Caco-2 (cell line): Measurements from ENCODE around the gene RHOB. TPM values are rescaled to one million over a fixed set of nuclear protein-coding genes. Genes with fewer than 3 reads are reported as not detected.

Experiments used
- BruUV-seq: library from RNA; stranded (reverse); fragments of 400-500 nt; replicated peaks from 2 replicates; lab custom pipeline; 2021; lab: Mats Ljungman, UMichigan
- CTCF ChIA-PET: fragments of 300-600 bp; sonication (Branson Sonifier 250); formaldehyde crosslinking; loops from one replicate; lab custom pipeline; 2022; ENCODE audit warnings: antibody characterized with exemption; lab: Charles Lee
- POLR2A ChIA-PET: fragments of 300-600 bp; sonication (Branson Sonifier 250); formaldehyde crosslinking; loops from one replicate; lab custom pipeline; 2022; ENCODE audit warnings: antibody characterized with exemption; lab: Charles Lee
- DNase-seq, 2 experiments: peaks; one replicate each; pipeline versions ENCODE4 v3.0.0 to v3.0.0-alpha.2; 2020 to 2022
- H3K27me3 ChIP-seq: replicated peaks from 2 replicates; pipeline ENCODE4 v1.6.0; 2011; ENCODE audit warnings: low read length; ENCODE audit not compliant: control insufficient read depth, insufficient read depth
- H3K36me3 ChIP-seq: 2 replicates; pipeline ENCODE4 v1.5.1; 2011; ENCODE audit warnings: low read length; ENCODE audit not compliant: control insufficient read depth, insufficient read depth
- H3K4me1 ChIP-seq: fragments of 250-450 bp; sonication (Bioruptor Pico); 2 replicates; pipeline ENCODE4 v1.5.1; 2020; ENCODE audit warnings: mild to moderate bottlenecking
- H3K4me3 ChIP-seq: 2 replicates; pipeline ENCODE4 v1.5.1; 2011; ENCODE audit warnings: low read depth, mild to moderate bottlenecking, control low read depth, low read length
- H3K9me3 ChIP-seq: fragments of 250-450 bp; sonication (Bioruptor Pico); 2 replicates; pipeline ENCODE4 v1.5.1; 2020; ENCODE audit warnings: mild to moderate bottlenecking, moderate library complexity
- H3K27ac Mint-ChIP-seq: one replicate; pipeline ENCODE4 v1.8.0; 2022; ENCODE audit warnings: mixed read lengths; ENCODE audit not compliant: unreplicated experiment
- H3K27me3 Mint-ChIP-seq: one replicate; pipeline ENCODE4 v1.8.0; 2022; ENCODE audit warnings: mixed read lengths; ENCODE audit not compliant: insufficient read depth, unreplicated experiment
- H3K36me3 Mint-ChIP-seq: one replicate; pipeline ENCODE4 v1.8.0; 2022; ENCODE audit warnings: mild to moderate bottlenecking, mixed read lengths; ENCODE audit not compliant: insufficient read depth, unreplicated experiment
- H3K4me1 Mint-ChIP-seq: one replicate; pipeline ENCODE4 v1.8.0; 2022; ENCODE audit warnings: low read depth, mixed read lengths; ENCODE audit not compliant: unreplicated experiment
- H3K4me3 Mint-ChIP-seq: one replicate; pipeline ENCODE4 v1.8.0; 2022; ENCODE audit warnings: mild to moderate bottlenecking, moderate library complexity, mixed read lengths; ENCODE audit not compliant: unreplicated experiment
- H3K9me3 Mint-ChIP-seq: one replicate; pipeline ENCODE4 v1.8.0; 2022; ENCODE audit warnings: mixed read lengths; ENCODE audit not compliant: unreplicated experiment
- intact Hi-C: fragments of 100-400 bp; cut with micrococcal nuclease; formaldehyde crosslinking; loops from one replicate; pipeline ENCODE4 v1.10.0; 2022; ENCODE audit not compliant: unreplicated experiment
- total RNA-seq: library from RNA; stranded (reverse); gene quantifications from 2 replicates; pipeline ENCODE4 v1.2.3, GENCODE V29; 2022
- TF ChIP-seq, protein P1 (sequence below), 2 experiments: fragments of 200-600 bp in 1 of 2; IDR thresholded peaks; 1 replicate in 1 of 2; 2 replicates in 1 of 2; pipeline versions ENCODE4 v1.5.1 to v1.8.0; 2011 to 2022; ENCODE audit warnings: antibody characterized with exemption in 1 of 2, control low read depth in 1 of 2, inconsistent platforms in 1 of 2, low read depth in 1 of 2, low read length in 1 of 2, mild to moderate bottlenecking in 1 of 2, moderate library complexity in 1 of 2; ENCODE audit not compliant: insufficient read depth in 1 of 2, severe bottlenecking in 1 of 2, unreplicated experiment in 1 of 2

RHOB gene
- total RNA-seq, 1 experiment from 2014 or later: 20.8 TPM

DNA sequence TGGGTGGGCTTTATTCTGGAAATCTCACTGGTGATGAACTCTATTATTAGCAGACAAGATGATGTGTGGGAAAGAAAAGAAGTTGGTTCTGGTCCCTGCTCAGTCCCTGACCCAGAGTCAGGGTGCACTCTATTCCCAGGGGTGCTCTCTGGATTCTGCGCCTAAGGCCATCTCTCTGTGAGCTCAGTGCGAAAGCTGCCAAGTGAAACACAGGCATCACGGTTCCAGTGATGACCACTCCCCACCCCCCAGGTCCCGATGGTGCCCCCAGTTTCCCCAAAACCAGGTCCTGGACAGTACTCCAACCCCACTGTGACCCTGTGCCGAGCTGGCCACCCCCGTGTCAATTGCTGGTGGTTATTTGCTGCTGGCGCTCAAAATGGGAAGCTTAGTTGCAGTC, 30.1 kb downstream of the RHOB start:
- Mint-ChIP-seq H3K27me3 (no peaks in the 10 kb centered on the region), H3K27ac (no peak overlapping the region), H3K4me3 (no peak overlapping the region), H3K9me3 (no peaks in the 10 kb centered on the region), H3K4me1 (peaks cover 9% of the 10 kb centered on the region), H3K36me3 (no peaks in the 10 kb centered on the region)
- no peak overlapping the region for H3K4me3 ChIP-seq
- TF ChIP-seq, protein P1, sequence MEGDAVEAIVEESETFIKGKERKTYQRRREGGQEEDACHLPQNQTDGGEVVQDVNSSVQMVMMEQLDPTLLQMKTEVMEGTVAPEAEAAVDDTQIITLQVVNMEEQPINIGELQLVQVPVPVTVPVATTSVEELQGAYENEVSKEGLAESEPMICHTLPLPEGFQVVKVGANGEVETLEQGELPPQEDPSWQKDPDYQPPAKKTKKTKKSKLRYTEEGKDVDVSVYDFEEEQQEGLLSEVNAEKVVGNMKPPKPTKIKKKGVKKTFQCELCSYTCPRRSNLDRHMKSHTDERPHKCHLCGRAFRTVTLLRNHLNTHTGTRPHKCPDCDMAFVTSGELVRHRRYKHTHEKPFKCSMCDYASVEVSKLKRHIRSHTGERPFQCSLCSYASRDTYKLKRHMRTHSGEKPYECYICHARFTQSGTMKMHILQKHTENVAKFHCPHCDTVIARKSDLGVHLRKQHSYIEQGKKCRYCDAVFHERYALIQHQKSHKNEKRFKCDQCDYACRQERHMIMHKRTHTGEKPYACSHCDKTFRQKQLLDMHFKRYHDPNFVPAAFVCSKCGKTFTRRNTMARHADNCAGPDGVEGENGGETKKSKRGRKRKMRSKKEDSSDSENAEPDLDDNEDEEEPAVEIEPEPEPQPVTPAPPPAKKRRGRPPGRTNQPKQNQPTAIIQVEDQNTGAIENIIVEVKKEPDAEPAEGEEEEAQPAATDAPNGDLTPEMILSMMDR (IDR thresholded peaks at IDR 0.05; ENCODE audit: insufficient read depth in 1 of 2, low read depth in 1 of 2, low read length in 1 of 2, severe bottlenecking in 1 of 2, unreplicated experiment in 1 of 2): no peak
- POLR2A ChIA-PET: no interaction called here
- no peaks in the 10 kb centered on the region for H3K27me3 ChIP-seq
- no peak for DNase-seq
- H3K36me3 ChIP-seq: no peaks in the 10 kb centered on the region
- H3K4me1 ChIP-seq: peaks cover 9% of the 10 kb centered on the region; the same call in 1 of the 2 replicates
- CTCF ChIA-PET: interaction anchor here (0.6 kb wide), 1 partner anchor 35 kb away, joined by 5 read pairs; no protein-coding TSS in a partner anchor
- intact Hi-C loops: no loop called here
- H3K9me3 ChIP-seq: no peaks in the 10 kb centered on the region
- no TSS peak for BruUV-seq

DNA sequence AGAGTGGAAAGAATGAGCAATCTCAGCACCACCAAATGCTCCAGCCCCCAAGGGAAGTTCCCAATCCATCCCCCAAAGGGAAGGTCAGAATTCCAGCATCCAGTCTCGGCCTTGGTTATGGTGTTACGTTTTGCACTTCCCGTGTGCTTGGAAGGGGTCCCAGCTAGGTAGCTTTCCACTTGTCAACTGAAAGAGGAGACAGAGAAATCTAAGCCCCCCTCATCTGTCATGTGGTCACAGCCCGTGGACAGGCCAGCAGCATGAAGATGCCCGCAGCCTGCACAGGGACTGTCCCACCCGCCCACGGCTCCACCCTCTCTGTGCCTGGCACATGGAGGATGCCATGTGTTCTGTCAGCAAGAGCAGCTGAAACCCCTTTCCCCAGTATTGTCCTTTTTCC, 32.1 kb downstream of the RHOB start:
- CTCF ChIA-PET: no interaction called here
- Mint-ChIP-seq H3K27ac (no peak overlapping the region), H3K36me3 (no peaks in the 10 kb centered on the region), H3K27me3 (no peaks in the 10 kb centered on the region), H3K4me3 (no peak overlapping the region), H3K9me3 (no peaks in the 10 kb centered on the region), H3K4me1 (peaks cover 9% of the 10 kb centered on the region)
- peaks cover 9% of the 10 kb centered on the region; the same call in 1 of the 2 replicates for H3K4me1 ChIP-seq
- H3K36me3 ChIP-seq: no peaks in the 10 kb centered on the region
- TF ChIP-seq, protein P1 (IDR thresholded peaks at IDR 0.05; ENCODE audit: insufficient read depth in 1 of 2, low read depth in 1 of 2, low read length in 1 of 2, severe bottlenecking in 1 of 2, unreplicated experiment in 1 of 2): no peak
- DNase-seq: no peak
- no peaks in the 10 kb centered on the region for H3K9me3 ChIP-seq
- POLR2A ChIA-PET: no interaction called here
- no peaks in the 10 kb centered on the region for H3K27me3 ChIP-seq
- BruUV-seq: no TSS peak
- intact Hi-C loops: no loop called here
- no peak overlapping the region for H3K4me3 ChIP-seq

DNA sequence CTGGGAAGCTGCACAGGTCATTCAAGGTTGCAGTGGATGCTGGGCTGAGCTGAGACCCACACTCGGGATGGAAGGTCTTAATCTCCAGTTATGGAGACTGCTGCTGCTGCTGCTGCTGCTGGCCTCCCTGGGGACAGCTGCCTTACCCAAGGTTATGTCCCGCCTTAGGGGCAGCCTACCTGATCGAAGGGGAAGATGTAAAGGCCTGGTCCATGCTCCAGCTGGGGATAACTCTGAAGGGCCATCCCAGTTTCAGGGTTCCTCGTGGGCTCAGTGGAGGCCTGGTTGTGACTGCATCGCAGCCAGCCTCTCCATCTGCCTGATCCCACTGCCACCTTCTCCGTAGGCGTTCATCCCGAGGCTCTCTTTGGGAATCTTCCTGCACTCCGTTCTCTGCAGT, 33.0 kb downstream of the RHOB start:
- H3K4me1 ChIP-seq: peaks cover 4% of the 10 kb centered on the region; the same call in 1 of the 2 replicates
- peaks cover 2% of the 10 kb centered on the region for H3K4me1 Mint-ChIP-seq
- H3K4me3 ChIP-seq: no peak overlapping the region
- no peaks in the 10 kb centered on the region for H3K9me3 Mint-ChIP-seq
- TF ChIP-seq, protein P1 (IDR thresholded peaks at IDR 0.05; ENCODE audit: insufficient read depth in 1 of 2, low read depth in 1 of 2, low read length in 1 of 2, severe bottlenecking in 1 of 2, unreplicated experiment in 1 of 2): no peak
- CTCF ChIA-PET: no interaction called here
- intact Hi-C loops: no loop called here
- no peak overlapping the region for H3K4me3 Mint-ChIP-seq
- BruUV-seq: no TSS peak
- no peaks in the 10 kb centered on the region for H3K27me3 Mint-ChIP-seq
- no peak for DNase-seq
- no peaks in the 10 kb centered on the region for H3K36me3 Mint-ChIP-seq
- H3K36me3 ChIP-seq: no peaks in the 10 kb centered on the region
- no peaks in the 10 kb centered on the region for H3K27me3 ChIP-seq
- H3K9me3 ChIP-seq: no peaks in the 10 kb centered on the region
- H3K27ac Mint-ChIP-seq: no peak overlapping the region
- POLR2A ChIA-PET: no interaction called here
